DND-41 (cell line): ENCODE measurements around the gene OPRL1.

Experiments
- EZH2 ChIP-seq: IDR thresholded peaks from 3 replicates; pipeline ENCODE4 v1.6.1; 2012; ENCODE audit warnings: borderline replicate concordance, low read depth, mild to moderate bottlenecking, moderate library complexity, low read length, inconsistent platforms; ENCODE audit not compliant: severe bottlenecking
- TF ChIP-seq, protein P1 (sequence below): IDR thresholded peaks from 2 replicates; pipeline ENCODE4 v1.5.1; 2012; ENCODE audit warnings: borderline replicate concordance, low read length, moderate library complexity, mild to moderate bottlenecking; ENCODE audit not compliant: poor library complexity, severe bottlenecking; ENCODE audit errors: extremely low read depth

DNA sequence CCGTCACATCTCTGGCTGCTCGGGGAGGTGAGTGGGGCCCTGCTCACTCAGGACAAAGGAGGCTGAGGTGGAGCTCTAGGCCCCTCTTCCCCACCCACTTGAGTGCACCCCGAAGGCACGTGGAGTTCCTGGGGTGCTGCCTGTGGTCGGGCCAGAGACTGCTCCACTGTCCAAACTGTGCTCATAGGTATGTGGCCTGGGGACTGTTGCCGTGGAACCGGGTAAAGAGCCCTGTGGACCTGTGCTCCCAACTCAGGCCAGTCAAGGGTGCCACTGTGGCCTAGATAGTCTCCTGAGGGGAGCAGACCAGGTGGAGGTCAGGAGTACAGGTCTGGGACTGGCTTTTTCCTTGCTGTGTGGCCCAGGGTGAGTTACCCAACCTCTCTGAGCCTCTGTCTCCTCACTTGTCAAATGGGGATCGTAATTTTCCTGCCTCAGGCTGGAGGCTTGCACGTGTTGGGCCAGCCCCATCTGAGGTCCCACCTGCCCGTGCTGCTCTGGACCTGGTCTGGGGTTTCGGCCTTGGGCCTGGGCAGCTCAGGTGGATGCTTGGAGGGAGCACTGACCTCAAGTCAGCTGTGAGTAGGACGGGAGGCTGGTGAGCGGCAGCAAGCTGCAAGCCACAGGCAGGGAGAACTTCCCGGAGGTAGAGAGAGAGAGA, 39.9 kb downstream of the OPRL1 start:
- TF ChIP-seq, protein P1, sequence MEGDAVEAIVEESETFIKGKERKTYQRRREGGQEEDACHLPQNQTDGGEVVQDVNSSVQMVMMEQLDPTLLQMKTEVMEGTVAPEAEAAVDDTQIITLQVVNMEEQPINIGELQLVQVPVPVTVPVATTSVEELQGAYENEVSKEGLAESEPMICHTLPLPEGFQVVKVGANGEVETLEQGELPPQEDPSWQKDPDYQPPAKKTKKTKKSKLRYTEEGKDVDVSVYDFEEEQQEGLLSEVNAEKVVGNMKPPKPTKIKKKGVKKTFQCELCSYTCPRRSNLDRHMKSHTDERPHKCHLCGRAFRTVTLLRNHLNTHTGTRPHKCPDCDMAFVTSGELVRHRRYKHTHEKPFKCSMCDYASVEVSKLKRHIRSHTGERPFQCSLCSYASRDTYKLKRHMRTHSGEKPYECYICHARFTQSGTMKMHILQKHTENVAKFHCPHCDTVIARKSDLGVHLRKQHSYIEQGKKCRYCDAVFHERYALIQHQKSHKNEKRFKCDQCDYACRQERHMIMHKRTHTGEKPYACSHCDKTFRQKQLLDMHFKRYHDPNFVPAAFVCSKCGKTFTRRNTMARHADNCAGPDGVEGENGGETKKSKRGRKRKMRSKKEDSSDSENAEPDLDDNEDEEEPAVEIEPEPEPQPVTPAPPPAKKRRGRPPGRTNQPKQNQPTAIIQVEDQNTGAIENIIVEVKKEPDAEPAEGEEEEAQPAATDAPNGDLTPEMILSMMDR: no peak
- TF ChIP-seq EZH2: no peak
